ENCODE measurements around the gene GNB1L.
A peak's percentile ranks its signal among the peaks of the same experiment; 100 is the strongest.

GNB1L gene

GRCh38 chr22:19807161-19807913 lies 47.3 kb downstream of the GNB1L start:
- no peak for DNase-seq

GRCh38 chr22:19806213-19807160 lies 48.2 kb downstream of the GNB1L start:
- peak; percentile 44 for DNase-seq

GRCh38 chr22:19805821-19806212 lies 48.9 kb downstream of the GNB1L start:
- DNase-seq: no peak

- no peak for DNase-seq
Measured at GRCh38 chr22:19803736-19804267, 50.9 kb downstream of the GNB1L start.

GRCh38 chr22:19802894-19803735 lies 51.6 kb downstream of the GNB1L start:
- no peak for DNase-seq

- no peak for DNase-seq
Measured at GRCh38 chr22:19802001-19802893, 52.4 kb downstream of the GNB1L start.

GRCh38 chr22:19801340-19802000 lies 53.2 kb downstream of the GNB1L start:
- no peak for DNase-seq

- no peak for DNase-seq
Measured at GRCh38 chr22:19800761-19801244, 53.9 kb downstream of the GNB1L start.

GRCh38 chr22:19800306-19800705 lies 54.4 kb downstream of the GNB1L start:
- DNase-seq: no peak

GRCh38 chr22:19799322-19800190 lies 55.1 kb downstream of the GNB1L start:
- DNase-seq: no peak

- DNase-seq: no peak
Measured at GRCh38 chr22:19798891-19799293, 55.8 kb downstream of the GNB1L start.

GRCh38 chr22:19798003-19798665 lies 56.5 kb downstream of the GNB1L start:
- DNase-seq: no peak

GRCh38 chr22:19797086-19798002 lies 57.3 kb downstream of the GNB1L start:
- DNase-seq: no peak

GRCh38 chr22:19796160-19796559 lies 58.5 kb downstream of the GNB1L start:
- DNase-seq: no peak

- no peak for DNase-seq
Measured at GRCh38 chr22:19795617-19796008, 59.1 kb downstream of the GNB1L start.

- no peak for DNase-seq
Measured at GRCh38 chr22:19793661-19794310, 60.9 kb downstream of the GNB1L start.

GRCh38 chr22:19793161-19793560 lies 61.5 kb downstream of the GNB1L start:
- no peak for DNase-seq
